ENCODE data around the gene FUBP1. TPM values are rescaled to one million over a fixed set of nuclear protein-coding genes. Genes with fewer than 3 reads are reported as not detected.

The FUBP1 gene
- total and polyA plus RNA-seq, 2 donors (not counting 3 experiments of a cell fraction or from before 2014, with no cell fraction given): 112 to 166 TPM

DNA sequence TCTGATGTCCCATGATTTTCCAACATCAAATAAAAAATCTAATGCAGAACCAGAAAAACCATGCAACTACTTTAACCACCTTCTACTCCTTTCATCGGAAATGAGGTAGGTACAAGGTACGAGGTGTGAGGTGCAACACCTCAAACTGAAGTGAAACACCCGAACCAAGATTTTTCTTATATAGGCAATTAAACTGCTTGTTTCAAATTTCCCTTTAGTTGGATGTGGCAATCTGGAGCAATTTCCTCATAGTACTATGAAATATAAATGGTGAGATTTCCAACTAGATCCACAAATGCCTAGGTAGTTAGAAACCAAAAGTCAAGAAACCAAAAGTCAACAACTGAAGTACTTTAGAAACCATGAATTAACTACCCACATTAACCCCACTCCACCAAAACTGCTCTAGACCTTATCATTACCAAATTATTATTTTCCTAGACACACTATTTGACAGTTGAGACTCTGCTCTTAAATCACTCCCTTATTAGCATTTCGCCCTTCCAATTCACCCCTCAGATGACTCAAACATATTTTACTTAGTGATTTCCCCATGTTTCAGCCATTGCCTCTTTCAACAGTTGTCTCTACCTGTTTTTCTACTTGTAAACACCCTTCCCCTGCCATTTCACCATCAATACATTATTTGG lies 37.8 kb downstream of the FUBP1 start:
- ChIA-PET CTCF (no interaction called here), POLR2A (no interaction called here)
- Histone ChIP-seq H4K20me1 (replicated peaks; ENCODE audit: control insufficient read depth, extremely low read depth, insufficient read depth, low read length) (peaks cover 3% of the 10 kb centered on the region), H3K9ac (replicated peaks; ENCODE audit: extremely low read depth, insufficient read depth, low read length) (no peak overlapping the region), H3K27ac (ENCODE audit: insufficient read depth, low read depth, low read length) (no peak overlapping the region), H3K4me3 (replicated peaks in 1 of 3; ENCODE audit: insufficient read depth in 1 of 3, low read depth in 1 of 3, low read length in 3 of 3) (no peak overlapping the region), H3K9me3 (replicated peaks; ENCODE audit: control insufficient read depth, insufficient read depth, low read length) (no peaks in the 10 kb centered on the region), H3K79me2 (ENCODE audit: control insufficient read depth, insufficient read depth, low read length) (peaks cover 3% of the 10 kb centered on the region), H3K9me1 (replicated peaks; ENCODE audit: control insufficient read depth, extremely low read depth, insufficient read depth, low read length) (no peaks in the 10 kb centered on the region), H3K4me1 (ENCODE audit: control insufficient read depth, extremely low read depth, insufficient read depth, low read length) (peaks cover 7% of the 10 kb centered on the region), H2AFZ (ENCODE audit: low read depth, low read length) (no peak overlapping the region), H3K27me3 (ENCODE audit: control insufficient read depth in 2 of 2, insufficient read depth in 2 of 2, low read length in 2 of 2) (no peaks in the 10 kb centered on the region), H3K4me2 (ENCODE audit: insufficient read depth, low read length) (no peak overlapping the region), H3K36me3 (ENCODE audit: control insufficient read depth in 2 of 2, extremely low read depth in 1 of 2, insufficient read depth in 2 of 2, low read length in 2 of 2) (peaks cover 0 to 27% of the 10 kb centered on the region in 2 experiments)
- intact Hi-C loops (cut with micrococcal nuclease): no loop called here
- TF ChIP-seq FOS (IDR thresholded peaks at IDR 0.05; ENCODE audit: borderline replicate concordance, insufficient read depth, low read length) (no peak), JUN (IDR thresholded peaks at IDR 0.05; ENCODE audit: borderline replicate concordance, insufficient read depth, insufficient read length, low read depth) (no peak), GATA2 (IDR thresholded peaks at IDR 0.05; ENCODE audit: insufficient read depth, insufficient read length, low read depth, low read length) (no peak), MYC (IDR thresholded peaks at IDR 0.05; ENCODE audit: low read depth, low read length) (no peak), POLR2A (IDR thresholded peaks at IDR 0.05; ENCODE audit: low read depth, low read length) (peak; percentile 27), POLR2AphosphoS5 (IDR thresholded peaks at IDR 0.05; ENCODE audit: insufficient read depth, low read depth, low read length) (peak; percentile 19), EZH2 (IDR thresholded peaks at IDR 0.05; ENCODE audit: borderline replicate concordance, low read depth, low read length, severe bottlenecking) (no peak)
- TF ChIP-seq, protein P1, sequence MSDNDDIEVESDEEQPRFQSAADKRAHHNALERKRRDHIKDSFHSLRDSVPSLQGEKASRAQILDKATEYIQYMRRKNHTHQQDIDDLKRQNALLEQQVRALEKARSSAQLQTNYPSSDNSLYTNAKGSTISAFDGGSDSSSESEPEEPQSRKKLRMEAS (IDR thresholded peaks at IDR 0.05; ENCODE audit: insufficient read depth, insufficient read length): no peak
- TF ChIP-seq, protein P2, sequence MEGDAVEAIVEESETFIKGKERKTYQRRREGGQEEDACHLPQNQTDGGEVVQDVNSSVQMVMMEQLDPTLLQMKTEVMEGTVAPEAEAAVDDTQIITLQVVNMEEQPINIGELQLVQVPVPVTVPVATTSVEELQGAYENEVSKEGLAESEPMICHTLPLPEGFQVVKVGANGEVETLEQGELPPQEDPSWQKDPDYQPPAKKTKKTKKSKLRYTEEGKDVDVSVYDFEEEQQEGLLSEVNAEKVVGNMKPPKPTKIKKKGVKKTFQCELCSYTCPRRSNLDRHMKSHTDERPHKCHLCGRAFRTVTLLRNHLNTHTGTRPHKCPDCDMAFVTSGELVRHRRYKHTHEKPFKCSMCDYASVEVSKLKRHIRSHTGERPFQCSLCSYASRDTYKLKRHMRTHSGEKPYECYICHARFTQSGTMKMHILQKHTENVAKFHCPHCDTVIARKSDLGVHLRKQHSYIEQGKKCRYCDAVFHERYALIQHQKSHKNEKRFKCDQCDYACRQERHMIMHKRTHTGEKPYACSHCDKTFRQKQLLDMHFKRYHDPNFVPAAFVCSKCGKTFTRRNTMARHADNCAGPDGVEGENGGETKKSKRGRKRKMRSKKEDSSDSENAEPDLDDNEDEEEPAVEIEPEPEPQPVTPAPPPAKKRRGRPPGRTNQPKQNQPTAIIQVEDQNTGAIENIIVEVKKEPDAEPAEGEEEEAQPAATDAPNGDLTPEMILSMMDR (IDR thresholded peaks at IDR 0.05; ENCODE audit: extremely low read depth in 1 of 2, insufficient read depth in 1 of 2, low read depth in 1 of 2, low read length in 2 of 2): no peak
- FAIRE-seq (no peak), DNase-seq (ENCODE audit: low read depth, low spot score) (no peak)
- dilution Hi-C loops (cut with MboI; ENCODE audit: extremely low pct_ligation_motif_present, low sequenced_read_pairs): no loop called here
- no TSS peak for BruUV-seq (replicated peaks)
